Measurements from ENCODE around the gene AREG.
"Not testable (repeated sequence)": the region's sequence is repeated elsewhere in the genome, so short reads cannot be mapped to it uniquely, and the experiment has no call there.

Gene AREG

GRCh38 chr4:74444891-74445642 is at the start of gene AREG:
TSS of gene AREG (plus strand) at chr4:74445136. CDS start at chr4:74445346, 210 bp downstream.
- peak; percentile 3 for DNase-seq (ENCODE audit: low spot score)

DNA sequence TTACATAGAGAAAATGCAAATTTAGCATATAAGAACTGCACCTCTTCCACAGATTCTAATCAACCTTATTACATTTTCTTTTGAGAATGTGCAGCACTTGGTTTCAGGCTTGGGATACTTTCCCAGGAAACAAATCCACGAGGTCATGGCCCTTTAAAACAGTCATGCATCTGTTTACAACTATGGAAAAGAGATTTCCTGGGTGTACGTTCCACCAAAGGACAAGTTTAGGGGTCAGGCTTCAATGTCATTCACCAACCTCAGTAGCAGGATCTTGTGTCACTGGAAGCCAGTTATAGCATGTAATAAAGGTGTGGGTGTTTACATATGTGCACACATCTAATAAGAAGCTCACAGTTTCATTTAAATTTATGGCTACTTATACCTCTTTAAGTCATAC is 49.3 kb upstream of the AREG start:
- DNase-seq (ENCODE audit: low spot score) = no peak

DNA sequence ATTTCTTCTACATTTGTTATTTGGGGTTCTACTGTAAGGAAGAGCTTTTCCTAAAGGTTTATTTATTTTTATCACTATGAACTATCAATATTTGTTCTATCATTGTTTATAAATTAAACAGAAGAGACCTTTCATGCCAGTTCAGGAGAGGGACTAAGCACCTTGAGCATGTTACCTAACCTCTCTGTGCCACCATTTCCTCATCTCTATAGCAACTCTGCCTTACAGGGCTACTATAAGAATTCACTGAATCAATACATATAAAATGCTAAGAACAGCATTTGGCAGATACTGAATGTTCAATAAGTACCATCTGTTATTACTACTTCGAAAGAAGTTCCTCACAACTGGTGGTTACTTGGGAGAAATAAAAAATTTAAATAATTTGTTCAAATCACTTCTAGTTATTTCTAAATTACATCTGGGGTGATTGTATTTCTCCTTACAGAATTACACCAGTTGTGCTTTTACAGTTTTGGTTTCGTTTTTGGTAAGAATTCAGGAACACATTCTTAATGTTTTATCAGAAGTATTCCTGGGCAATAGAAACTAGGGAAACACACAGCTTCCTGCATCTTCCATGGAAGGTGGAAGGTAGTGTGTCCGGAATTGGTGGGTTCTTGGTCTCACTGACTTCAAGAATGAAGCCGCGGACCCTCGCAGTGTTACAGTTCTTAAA is 47.0 kb upstream of the AREG start:
- DNase-seq (ENCODE audit: low spot score) = no peak

DNA sequence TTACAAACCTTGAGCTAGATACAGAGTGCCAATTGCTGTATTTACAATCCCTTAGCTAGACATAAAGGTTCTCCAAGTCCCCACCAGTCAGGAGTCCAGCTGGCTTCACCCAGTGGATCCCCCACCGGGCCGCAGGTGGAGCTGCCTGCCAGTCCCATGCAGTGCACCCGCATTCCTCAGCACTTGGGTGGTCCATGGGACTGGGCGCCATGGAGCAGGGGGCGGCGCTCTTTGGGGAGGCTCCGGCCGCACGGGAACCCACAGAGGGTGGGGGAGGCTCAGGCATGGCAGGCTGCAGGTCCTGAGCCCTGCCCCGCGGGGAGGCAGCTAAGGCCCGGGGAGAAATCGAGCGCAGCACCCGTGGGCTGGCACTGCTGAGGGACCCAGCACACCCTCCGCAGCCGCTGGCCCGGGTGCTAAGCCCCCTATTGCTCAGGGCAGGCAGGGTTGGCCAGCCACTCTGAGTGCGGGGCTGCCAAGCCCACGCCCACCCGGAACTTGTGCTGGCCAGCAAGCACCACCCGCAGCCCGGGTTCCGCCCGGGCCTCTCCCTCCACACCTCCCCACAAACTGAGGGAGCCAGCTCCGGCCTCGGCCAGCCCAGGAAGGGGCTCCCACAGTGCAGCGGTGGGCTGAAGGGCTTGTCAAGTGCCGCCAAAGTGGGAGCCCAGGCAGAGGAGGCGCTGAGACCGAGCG is 45.9 kb upstream of the AREG start:
- DNase-seq (ENCODE audit: low spot score) = not testable (repeated sequence)

DNA sequence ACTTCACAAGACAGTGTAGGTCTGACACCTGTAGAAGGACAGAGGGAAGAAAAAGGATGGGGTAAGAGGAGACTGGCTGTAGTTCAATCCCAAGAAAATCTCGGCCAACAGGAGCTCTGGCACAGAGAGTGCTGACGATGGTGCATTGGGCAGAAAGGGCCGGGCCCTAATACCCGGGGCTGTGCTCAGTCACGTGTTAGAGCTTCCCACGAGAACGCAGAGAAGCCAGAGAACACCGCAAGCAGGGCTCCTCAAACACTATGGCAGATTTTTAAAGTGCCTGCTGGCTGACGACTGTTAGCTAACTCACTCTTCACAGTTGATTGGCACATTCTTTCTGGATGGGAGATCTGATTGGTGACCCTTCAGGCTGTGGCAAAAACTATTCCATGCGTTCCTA is 44.5 kb upstream of the AREG start:
- DNase-seq (ENCODE audit: low spot score) = no peak

DNA sequence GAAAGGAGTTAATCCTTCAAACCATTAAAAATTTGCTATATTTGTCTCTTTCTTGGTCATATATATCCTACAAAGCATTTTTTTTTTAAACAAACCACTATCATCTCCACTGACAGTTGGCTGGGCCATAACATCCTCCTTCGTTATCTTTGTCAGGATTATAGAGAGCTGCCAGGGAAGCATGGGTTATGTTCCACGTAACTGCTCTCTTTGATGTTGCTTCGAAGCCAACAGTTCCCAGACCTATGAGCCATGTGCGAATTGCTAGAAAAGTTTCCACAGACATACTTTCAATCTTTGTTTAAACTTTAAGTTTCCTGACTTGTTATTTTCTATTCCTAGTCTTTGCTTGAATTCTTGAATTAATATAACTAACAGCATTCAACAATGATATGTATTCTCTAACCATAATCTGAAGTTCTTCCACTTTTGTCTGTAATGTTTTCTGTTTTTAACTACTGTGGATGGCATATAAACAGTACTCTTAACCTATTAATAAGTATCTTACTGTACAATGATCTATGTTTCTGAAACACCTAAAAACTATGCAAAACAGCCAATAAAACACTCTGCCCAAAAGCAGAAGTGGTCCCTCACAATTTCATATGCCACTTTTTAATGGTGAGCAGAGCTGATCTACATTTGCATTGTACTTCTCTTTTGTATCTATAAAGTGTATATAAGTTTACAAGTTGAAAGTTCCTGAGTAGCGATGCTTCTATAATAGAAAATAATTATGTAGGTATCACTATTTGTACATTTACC is 42.1 kb upstream of the AREG start:
- no peak for DNase-seq (ENCODE audit: low spot score)

DNA sequence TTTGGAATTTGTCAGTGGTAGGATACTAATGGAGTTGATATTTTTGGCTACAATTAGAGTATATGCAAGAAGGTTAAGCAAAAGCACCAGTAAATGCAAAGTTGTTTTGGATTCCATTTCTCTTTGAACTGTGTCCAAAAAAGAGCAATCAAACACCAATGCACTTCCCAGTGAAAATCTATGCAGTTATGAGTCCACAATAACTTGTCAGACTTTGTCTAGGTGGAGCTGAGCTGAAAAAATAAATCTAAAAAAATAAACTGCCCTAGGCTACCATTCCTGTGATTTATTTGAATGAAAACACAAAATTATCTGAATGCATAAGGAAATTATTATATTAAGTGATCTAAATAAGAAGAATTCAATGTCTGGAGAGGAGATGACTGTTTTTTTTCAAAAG is 37.0 kb upstream of the AREG start:
- DNase-seq (ENCODE audit: low spot score) = no peak

- DNase-seq (ENCODE audit: low spot score) = no peak
These were observed 36.3 kb upstream of the AREG start for GRCh38 chr4:74408639-74409038.

DNA sequence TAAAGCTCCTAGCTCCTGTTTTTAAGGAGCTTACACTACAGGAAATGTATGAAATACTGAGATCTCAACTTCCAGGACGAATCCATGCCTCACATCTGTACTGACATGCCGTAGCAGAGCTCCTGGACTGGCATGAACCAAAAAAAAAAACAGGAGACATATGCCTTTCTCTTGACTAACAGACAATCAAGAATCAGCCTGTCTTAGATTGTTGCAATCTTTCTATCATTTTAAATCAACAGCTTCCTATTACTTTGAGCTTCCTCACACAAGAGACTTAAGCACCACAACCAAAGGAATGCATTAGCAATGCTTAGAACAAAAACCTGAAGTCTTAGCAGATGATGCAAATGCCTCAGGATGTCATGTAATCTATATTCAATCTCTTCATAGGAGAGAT is 34.7 kb upstream of the AREG start:
- DNase-seq (ENCODE audit: low spot score) = no peak

DNA sequence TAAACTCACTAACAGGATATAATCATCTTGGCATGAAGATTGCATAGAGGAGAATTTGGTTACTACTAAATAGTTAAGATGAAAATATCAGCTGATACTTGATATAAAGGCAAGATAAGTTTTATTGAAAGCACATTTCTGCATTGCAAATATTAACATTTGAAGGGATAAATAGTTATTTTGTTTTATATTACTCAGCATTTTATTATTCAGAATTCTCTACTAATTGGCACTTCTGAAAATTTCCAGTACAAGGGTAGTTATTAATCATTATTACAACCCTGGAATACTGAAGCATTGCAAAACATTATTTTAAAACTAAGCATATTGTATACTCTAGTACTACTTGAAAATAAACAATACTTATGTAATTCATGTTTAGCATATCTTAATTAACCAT is 32.7 kb upstream of the AREG start:
- no peak for DNase-seq (ENCODE audit: low spot score)

DNA sequence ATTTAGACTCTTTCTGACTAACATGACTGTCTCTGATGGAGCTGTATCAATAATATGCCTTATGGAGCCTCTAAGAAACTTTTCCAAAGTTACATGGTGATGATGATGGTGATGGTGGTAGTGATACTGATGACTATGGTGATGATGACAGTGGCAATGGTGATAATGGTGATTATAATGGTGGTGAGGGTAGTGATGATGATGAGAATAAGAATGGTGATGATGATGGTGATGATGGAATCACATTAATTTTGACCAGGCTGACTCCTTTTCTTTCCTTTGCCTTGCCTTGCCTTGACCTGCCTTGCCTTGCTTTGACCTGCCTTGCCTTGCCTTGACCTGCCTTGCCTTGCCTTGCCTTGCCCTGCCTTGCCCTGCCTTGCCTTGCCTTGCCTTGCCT is 31.7 kb upstream of the AREG start:
- no peak for DNase-seq (ENCODE audit: low spot score)

GRCh38 chr4:74414149-74414809 is 30.7 kb upstream of the AREG start:
- no peak for DNase-seq (ENCODE audit: low spot score)

DNA sequence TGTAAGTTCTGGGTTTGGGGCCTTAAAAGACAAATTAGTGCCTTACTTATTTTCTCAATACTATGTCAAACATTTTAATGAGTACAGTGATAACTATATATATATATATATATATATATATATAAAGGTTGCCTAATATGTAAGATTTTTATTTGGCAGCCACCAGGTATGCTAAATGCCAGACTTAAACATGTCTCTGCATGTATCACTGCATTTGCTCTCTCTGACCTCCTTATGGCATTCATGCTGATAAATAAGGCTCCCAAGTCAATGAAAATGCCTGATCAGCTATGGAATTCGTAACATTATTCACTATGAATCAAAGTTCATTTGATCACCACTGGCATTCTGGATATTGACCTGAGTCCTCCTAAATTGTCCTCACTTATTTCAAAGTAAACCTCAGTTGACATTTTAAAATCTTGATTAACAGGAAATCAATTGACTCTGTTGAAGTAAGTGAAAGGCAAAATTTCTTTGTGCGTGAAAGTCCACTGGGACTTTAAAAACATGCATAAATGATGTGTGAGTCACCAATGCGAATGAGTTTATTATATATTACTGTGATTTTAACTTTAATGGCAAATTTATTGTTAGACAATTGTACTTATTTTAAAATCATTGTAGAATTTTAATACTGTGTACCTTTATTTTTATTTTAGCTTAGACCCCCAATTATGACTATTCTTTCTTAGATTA is 29.2 kb upstream of the AREG start:
- no peak for DNase-seq (ENCODE audit: low spot score)

GRCh38 chr4:74418063-74418670 is 26.8 kb upstream of the AREG start:
- DNase-seq (ENCODE audit: low spot score) = no peak

GRCh38 chr4:74420863-74421262 is 24.1 kb upstream of the AREG start:
- no peak for DNase-seq (ENCODE audit: low spot score)

DNA sequence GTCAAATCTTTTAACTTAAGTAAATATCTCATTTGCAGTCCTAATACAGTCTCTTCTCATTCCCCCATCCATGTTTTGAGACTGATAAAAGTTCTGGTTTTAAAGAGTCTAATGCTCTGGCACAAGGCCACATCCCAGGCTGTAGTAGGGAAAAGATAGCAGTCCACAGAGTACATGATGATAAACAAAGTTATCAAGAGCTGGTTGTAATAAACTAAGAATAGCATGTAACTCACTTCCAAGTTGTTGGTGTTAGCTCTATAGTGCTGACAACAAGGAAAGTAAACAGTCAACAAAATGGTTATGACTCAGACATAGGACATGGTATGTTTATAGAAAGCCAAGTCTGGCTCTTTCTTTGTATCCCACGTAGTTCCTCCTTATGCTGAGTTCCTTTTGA is 21.8 kb upstream of the AREG start:
- DNase-seq (ENCODE audit: low spot score) = no peak

- no peak for DNase-seq (ENCODE audit: low spot score)
These were observed 20.8 kb upstream of the AREG start for GRCh38 chr4:74424111-74424510.

DNA sequence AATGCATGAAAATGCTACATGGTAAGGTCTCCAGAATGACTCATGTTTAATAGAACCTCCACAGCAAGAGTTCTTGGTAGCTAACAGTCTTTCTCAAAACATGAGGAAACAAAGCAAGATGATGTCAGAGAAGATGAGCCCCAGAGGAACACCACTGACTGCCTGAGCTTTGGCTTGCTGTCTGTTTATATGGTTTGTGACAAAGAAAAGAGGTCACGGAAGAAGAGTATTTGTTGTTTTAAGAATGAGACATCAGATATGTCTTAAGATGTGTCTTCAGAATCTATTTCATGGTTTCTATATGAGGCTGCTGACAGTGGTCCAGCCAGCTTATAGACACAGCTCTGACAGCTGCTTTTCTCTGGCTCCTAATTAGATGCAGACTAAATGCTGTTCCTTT is 18.8 kb upstream of the AREG start:
- DNase-seq (ENCODE audit: low spot score) = no peak

DNA sequence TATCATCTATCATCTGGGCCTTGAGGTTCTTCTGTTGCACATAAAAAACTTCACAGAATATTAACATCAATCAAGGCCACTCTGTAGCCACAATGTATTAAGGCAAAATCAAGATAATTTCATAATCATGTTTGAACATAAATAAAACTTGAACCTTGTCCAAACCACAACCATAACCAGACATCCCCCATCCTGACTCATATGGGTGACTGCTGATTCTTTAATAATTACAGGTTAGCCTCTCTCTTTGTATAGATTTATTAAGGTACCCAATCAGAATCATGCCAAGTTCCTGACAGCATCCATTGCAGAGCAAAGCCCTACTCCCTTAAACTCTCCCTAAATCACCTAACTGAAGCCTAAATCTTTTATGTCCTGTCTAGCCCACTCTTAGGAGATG is 16.7 kb upstream of the AREG start:
- no peak for DNase-seq (ENCODE audit: low spot score)

GRCh38 chr4:74431113-74431826 is 13.7 kb upstream of the AREG start:
- no peak for DNase-seq (ENCODE audit: low spot score)

All from globus pallidus (tissue), 1 donor.